Stimulated activated CD8-positive, alpha-beta memory T cell treated with anti-CD3 and anti-CD28 coated beads, Interleukin-12 subunit alpha, Interleukin-12 subunit beta, amount 100 ng/mL, for 24 hours (primary cell): ENCODE data around the gene IMPA2.

Experiments
- DNase-seq: peaks from one replicate; pipeline ENCODE4 v3.0.0-alpha.2; 2020; ENCODE audit errors: extremely low read depth

Gene IMPA2

GRCh38 chr18:12008181-12008767, 27.0 kb downstream of the IMPA2 start:
- DNase-seq = no peak

GRCh38 chr18:12008842-12009580, 27.7 kb downstream of the IMPA2 start:
- DNase-seq = no peak

- no peak for DNase-seq
These were observed 28.4 kb downstream of the IMPA2 start for GRCh38 chr18:12009581-12010140.

- DNase-seq = no peak
These were observed 29.0 kb downstream of the IMPA2 start for GRCh38 chr18:12010187-12010802.

GRCh38 chr18:12011199-12011956, 30.1 kb downstream of the IMPA2 start:
- DNase-seq = no peak

- DNase-seq = no peak
These were observed 30.7 kb downstream of the IMPA2 start for GRCh38 chr18:12011957-12012549.

GRCh38 chr18:12012697-12013096, 31.4 kb downstream of the IMPA2 start:
- DNase-seq = no peak

- DNase-seq = no peak
These were observed 32.0 kb downstream of the IMPA2 start for GRCh38 chr18:12013186-12013916.

- no peak for DNase-seq
These were observed 32.8 kb downstream of the IMPA2 start for GRCh38 chr18:12014086-12014485.

- no peak for DNase-seq
These were observed 33.5 kb downstream of the IMPA2 start for GRCh38 chr18:12014521-12015415.

- no peak for DNase-seq
These were observed 34.2 kb downstream of the IMPA2 start for GRCh38 chr18:12015416-12016062.

GRCh38 chr18:12017081-12017480, 35.8 kb downstream of the IMPA2 start:
- no peak for DNase-seq

GRCh38 chr18:12018861-12019260, 37.6 kb downstream of the IMPA2 start:
- DNase-seq = no peak

GRCh38 chr18:12021077-12021476, 39.8 kb downstream of the IMPA2 start:
- DNase-seq = no peak

GRCh38 chr18:12021596-12021995, 40.3 kb downstream of the IMPA2 start:
- DNase-seq = no peak

GRCh38 chr18:12023375-12023774, 42.1 kb downstream of the IMPA2 start:
- DNase-seq = no peak

GRCh38 chr18:12026562-12026961, 45.3 kb downstream of the IMPA2 start:
- DNase-seq = no peak

- no peak for DNase-seq
These were observed 45.7 kb downstream of the IMPA2 start for GRCh38 chr18:12027046-12027445.

- DNase-seq = no peak
These were observed 46.2 kb downstream of the IMPA2 start for GRCh38 chr18:12027480-12027879.
